HG03354 (cell line): ENCODE measurements around the gene ATP2B3.

Experiments
- ATAC-seq: cut with Tn5 transposase; IDR thresholded peaks from one replicate; pipeline ENCODE4 v1.9.1; 2021; ENCODE audit warnings: mild to moderate bottlenecking; ENCODE audit not compliant: unreplicated experiment, poor library complexity, severe bottlenecking

Gene ATP2B3

GRCh38 chrX:153626025-153626633, 108.7 kb downstream of the ATP2B3 start:
- ATAC-seq: no peak

- ATAC-seq: no peak
Observed at GRCh38 chrX:153626863-153627674, 109.6 kb downstream of the ATP2B3 start.

GRCh38 chrX:153627675-153628111, 110.3 kb downstream of the ATP2B3 start:
- ATAC-seq: no peak

GRCh38 chrX:153628129-153628528, 110.7 kb downstream of the ATP2B3 start:
- no peak for ATAC-seq

- no peak for ATAC-seq
Observed at GRCh38 chrX:153628665-153629064, 111.2 kb downstream of the ATP2B3 start.

GRCh38 chrX:153631346-153631745, 113.9 kb downstream of the ATP2B3 start:
- no peak for ATAC-seq

- ATAC-seq: no peak
Observed at GRCh38 chrX:153631907-153632594, 114.6 kb downstream of the ATP2B3 start.
